ENCODE data around the gene OAF. TPM values are rescaled to one million over a fixed set of nuclear protein-coding genes. Genes with fewer than 3 reads are reported as not detected.

The OAF gene
- total RNA-seq, 1 experiment from 2014 or later: 32.3 TPM

GRCh38 chr11:120203626-120204025, 7.2 kb upstream of the OAF start:
- TF ChIP-seq ZBTB33 (IDR thresholded peaks at IDR 0.05; ENCODE audit: extremely low read depth, insufficient replicate concordance, low read length) (no peak), CBX3 (IDR thresholded peaks at IDR 0.05; ENCODE audit: low read depth) (no peak), ZNF274 (IDR thresholded peaks at IDR 0.05; ENCODE audit: low read depth, low read length) (no peak), EZH2phosphoT487 (IDR thresholded peaks at IDR 0.05; ENCODE audit: borderline replicate concordance) (no peak), YY1 (IDR thresholded peaks at IDR 0.05; ENCODE audit: extremely low read depth, insufficient replicate concordance, low read depth, low read length) (no peak), CTCF (IDR thresholded peaks at IDR 0.05 in 2 of 3, conservative IDR thresholded peaks at IDR 0.05 in 1 of 3; ENCODE audit: borderline replicate concordance in 1 of 3, insufficient read depth in 1 of 3, low read depth in 2 of 3, low read length in 2 of 3) (no peak), SRF (IDR thresholded peaks at IDR 0.05; ENCODE audit: low read depth) (no peak), FOSL1 (IDR thresholded peaks at IDR 0.05; ENCODE audit: low read depth) (no peak), EGR1 (IDR thresholded peaks at IDR 0.05; ENCODE audit: low read depth) (no peak), ELF1 (IDR thresholded peaks at IDR 0.05; ENCODE audit: borderline replicate concordance, low read depth) (no peak), CEBPB (IDR thresholded peaks at IDR 0.05; ENCODE audit: low read depth) (no peak), RAD21 (IDR thresholded peaks at IDR 0.05; ENCODE audit: low read depth) (no peak), REST (IDR thresholded peaks at IDR 0.05; ENCODE audit: low read depth) (no peak), SP1 (IDR thresholded peaks at IDR 0.05; ENCODE audit: low read depth) (no peak), POLR2AphosphoS5 (IDR thresholded peaks at IDR 0.05; ENCODE audit: low read depth, low read length) (no peak)
- TF ChIP-seq, protein P1, sequence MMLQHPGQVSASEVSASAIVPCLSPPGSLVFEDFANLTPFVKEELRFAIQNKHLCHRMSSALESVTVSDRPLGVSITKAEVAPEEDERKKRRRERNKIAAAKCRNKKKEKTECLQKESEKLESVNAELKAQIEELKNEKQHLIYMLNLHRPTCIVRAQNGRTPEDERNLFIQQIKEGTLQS (IDR thresholded peaks at IDR 0.05): no peak
- TF ChIP-seq, protein P2, sequence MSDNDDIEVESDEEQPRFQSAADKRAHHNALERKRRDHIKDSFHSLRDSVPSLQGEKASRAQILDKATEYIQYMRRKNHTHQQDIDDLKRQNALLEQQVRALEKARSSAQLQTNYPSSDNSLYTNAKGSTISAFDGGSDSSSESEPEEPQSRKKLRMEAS (IDR thresholded peaks at IDR 0.05): no peak
- ChIA-PET RAD21 (ENCODE audit: low non-redundant PET in 1 of 2, low total read pairs in 2 of 2, uncharacterized antibody in 2 of 2, unreplicated experiment in 2 of 2) (no interaction called here), CTCF (no interaction called here), POLR2A (no interaction called here)
- Histone ChIP-seq H3K27me3 (ENCODE audit: insufficient read depth, low read length) (no peaks in the 10 kb centered on the region), H4K20me1 (ENCODE audit: insufficient read depth) (no peaks in the 10 kb centered on the region), H3K4me2 (ENCODE audit: low read length) (no peak overlapping the region), H3K9ac (ENCODE audit: low read length) (no peak overlapping the region), H3K36me3 (ENCODE audit: control insufficient read depth in 1 of 2, insufficient read depth in 2 of 2, low read length in 2 of 2) (no peaks in the 10 kb centered on the region), H3K27ac (ENCODE audit: low read depth, low read length) (no peak overlapping the region), H3K4me3 (replicated peaks in 1 of 2; ENCODE audit: low read depth in 1 of 2, low read length in 2 of 2) (no peak overlapping the region), H3K4me1 (ENCODE audit: control insufficient read depth in 1 of 2, insufficient read depth in 2 of 2, low read length in 2 of 2) (peaks cover 1 to 26% of the 10 kb centered on the region in 2 experiments), H3K79me2 (ENCODE audit: insufficient read depth, low read length) (no peaks in the 10 kb centered on the region), H3K9me3 (ENCODE audit: control insufficient read depth in 1 of 2, insufficient read depth in 1 of 2, low read depth in 1 of 2, low read length in 2 of 2) (no peaks in the 10 kb centered on the region), H2AFZ (ENCODE audit: low read depth, low read length, poor library complexity, severe bottlenecking) (no peak overlapping the region), H3K9me2 (ENCODE audit: insufficient read depth) (no peaks in the 10 kb centered on the region)
- BruUV-seq (replicated peaks): no TSS peak
- ATAC-seq (no peak), DNase-seq (ENCODE audit: low read depth, low spot score) (no peak)
- intact Hi-C loops (cut with micrococcal nuclease): no loop called here

Measured in HCT116 (cell line).